ENCODE results near the gene SLC11A2.
"Not testable (repeated sequence)": the region's sequence is repeated elsewhere in the genome, so short reads cannot be mapped to it uniquely, and the experiment has no call there.

SLC11A2 gene

DNA sequence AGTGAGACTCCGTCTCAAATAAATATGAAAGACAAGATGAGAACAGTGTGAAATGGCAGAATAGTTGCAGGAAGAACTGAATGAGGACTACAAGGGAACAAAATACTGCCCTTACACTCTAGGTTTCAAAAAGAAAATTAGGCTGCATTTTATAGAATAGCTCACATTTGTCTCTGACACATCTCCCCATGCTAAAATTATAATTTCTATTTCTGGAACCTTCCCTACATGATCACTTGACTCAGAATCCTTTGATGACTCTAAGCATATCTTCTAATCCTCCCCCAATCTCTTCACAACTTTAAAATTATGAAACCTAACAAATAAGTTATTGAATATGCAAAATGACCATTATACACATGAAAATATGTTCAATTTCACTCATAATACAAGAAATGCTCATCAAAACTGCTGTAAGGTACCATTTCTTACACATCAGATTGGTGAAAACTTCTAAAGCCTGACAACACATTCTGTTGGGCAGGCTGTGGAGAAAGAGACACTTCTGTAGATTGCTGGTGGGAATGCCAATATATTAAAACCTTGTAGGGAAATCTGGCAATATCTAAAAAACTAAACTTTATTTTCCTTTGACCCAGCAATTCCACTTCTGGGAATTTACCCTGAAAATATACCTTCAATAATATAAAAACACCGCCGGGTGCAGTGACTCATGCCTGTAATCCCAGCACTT lies 78.1 kb downstream of the SLC11A2 start:
- no peak for DNase-seq (ENCODE audit: low spot score)

- DNase-seq (ENCODE audit: low spot score), result no peak
Measured at GRCh38 chr12:50937653-50938052, 88.5 kb downstream of the SLC11A2 start.

- no peak for DNase-seq (ENCODE audit: low spot score)
Measured at GRCh38 chr12:50936821-50937530, 89.2 kb downstream of the SLC11A2 start.

- DNase-seq (ENCODE audit: low spot score), result no peak
Measured at GRCh38 chr12:50934981-50935807, 91.0 kb downstream of the SLC11A2 start.

DNA sequence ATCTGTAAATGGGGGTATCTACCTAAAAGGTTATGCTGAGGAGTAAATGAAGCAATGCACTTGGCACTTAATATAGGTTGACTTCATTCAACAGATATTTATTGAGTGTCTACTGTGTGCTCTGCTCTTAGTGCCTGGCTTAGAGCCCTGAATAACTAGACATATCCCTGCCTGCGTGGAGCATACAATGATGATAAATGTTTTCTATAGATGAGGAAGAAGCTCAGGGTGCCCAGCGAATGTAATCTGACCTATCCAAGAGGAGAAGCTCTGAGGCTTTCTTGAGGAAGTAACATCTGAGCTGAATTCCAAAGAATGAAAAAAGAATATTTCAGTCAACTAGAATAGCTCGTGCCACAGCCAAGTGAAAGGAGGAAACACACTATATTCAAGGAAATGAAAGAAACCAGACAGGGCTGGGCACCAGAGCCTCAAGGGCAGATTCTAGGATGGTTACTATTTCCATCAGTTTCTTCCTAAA lies 91.8 kb downstream of the SLC11A2 start:
- no peak for DNase-seq (ENCODE audit: low spot score)

DNA sequence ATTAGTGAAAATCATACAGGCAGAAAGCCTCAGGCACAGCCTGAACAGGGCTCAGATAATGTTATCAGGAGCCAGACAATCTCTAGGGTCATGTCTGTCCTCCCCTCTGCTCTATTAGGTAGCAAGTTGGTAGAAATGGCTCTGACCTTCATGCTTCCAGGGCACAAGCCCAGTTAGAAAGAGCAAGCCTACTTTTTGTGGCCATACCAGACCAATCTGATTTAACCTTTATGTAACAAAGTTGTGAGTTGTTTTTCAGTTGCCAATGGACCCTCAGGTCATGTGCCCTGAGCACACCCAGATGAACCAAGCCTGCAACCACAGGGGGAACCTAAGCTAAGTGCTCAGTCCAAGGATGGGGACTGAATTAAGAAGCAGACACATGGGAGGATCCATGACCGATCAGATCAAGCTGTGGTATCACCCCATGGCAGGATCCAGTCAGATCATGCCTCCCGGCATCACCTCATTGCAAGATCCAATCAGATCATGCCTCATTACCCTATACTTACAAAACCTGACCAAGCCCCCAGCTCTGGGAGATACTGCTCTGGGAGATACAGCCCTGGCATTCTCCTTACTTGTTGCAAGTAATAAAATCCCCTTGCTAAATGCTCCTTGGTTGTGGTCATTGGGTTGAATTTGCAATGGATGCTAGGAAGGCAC lies 92.6 kb downstream of the SLC11A2 start:
- DNase-seq (ENCODE audit: low spot score), result no peak

DNA sequence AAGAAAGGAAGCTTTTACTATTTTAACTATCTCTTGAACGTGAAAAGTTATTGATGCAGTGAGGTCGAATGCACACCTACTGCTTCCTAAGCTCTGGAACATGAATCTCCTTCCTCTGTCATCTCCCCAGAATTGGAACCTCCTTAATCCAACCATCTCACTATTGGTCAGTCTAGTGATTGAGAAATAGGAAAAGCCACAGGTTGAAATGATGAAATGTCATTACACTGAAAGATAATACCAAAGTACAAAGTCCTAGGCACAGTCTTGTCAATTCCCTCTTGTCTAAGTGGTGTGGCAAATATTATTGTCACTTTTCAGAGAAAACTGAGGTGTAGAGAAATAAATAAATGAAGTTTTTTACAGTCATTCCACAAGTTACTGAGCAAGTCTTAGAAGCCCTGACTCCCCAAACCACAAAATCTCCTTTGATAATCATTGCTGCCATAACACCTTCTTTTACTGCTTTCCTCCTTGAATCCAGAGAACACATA lies 93.3 kb downstream of the SLC11A2 start:
- DNase-seq (ENCODE audit: low spot score), result no peak

GRCh38 chr12:50930477-50930876 lies 95.7 kb downstream of the SLC11A2 start:
- not testable (repeated sequence) for DNase-seq (ENCODE audit: low spot score)

DNA sequence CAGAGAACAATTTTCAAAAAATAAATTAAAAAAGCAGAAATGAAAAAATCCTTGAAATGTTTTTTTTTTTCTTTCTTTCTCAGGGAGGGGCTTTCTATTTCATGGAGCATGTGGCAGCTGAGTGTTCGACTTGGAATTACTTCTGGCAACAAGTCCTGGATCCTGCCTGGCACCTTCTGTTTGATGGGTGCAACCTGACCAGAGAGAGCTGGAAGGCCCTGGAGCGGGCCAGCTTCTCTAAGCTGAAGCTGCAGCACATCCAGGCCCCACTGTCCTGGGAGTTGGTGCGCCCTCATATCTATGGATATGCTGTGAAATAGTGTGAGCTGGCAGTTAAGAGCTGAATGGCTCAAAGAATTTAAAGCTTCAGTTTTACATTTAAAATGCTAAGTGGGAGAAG lies 96.4 kb downstream of the SLC11A2 start:
- no peak for DNase-seq (ENCODE audit: low spot score)

All from iPS-NIHi11 (cell line).